ENCODE measurements around the gene MS4A10.

The MS4A10 gene

GRCh38 chr11:60797846-60798630 is 12.9 kb downstream of the MS4A10 start:
- no peak for DNase-seq (ENCODE audit: low read depth)
- TF ChIP-seq, protein P1, sequence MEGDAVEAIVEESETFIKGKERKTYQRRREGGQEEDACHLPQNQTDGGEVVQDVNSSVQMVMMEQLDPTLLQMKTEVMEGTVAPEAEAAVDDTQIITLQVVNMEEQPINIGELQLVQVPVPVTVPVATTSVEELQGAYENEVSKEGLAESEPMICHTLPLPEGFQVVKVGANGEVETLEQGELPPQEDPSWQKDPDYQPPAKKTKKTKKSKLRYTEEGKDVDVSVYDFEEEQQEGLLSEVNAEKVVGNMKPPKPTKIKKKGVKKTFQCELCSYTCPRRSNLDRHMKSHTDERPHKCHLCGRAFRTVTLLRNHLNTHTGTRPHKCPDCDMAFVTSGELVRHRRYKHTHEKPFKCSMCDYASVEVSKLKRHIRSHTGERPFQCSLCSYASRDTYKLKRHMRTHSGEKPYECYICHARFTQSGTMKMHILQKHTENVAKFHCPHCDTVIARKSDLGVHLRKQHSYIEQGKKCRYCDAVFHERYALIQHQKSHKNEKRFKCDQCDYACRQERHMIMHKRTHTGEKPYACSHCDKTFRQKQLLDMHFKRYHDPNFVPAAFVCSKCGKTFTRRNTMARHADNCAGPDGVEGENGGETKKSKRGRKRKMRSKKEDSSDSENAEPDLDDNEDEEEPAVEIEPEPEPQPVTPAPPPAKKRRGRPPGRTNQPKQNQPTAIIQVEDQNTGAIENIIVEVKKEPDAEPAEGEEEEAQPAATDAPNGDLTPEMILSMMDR (conservative IDR thresholded peaks at IDR 0.05; ENCODE audit: low read depth, low read length): no peak
- no peak overlapping the region for H3K4me3 ChIP-seq (ENCODE audit: low read depth, low read length)

DNA sequence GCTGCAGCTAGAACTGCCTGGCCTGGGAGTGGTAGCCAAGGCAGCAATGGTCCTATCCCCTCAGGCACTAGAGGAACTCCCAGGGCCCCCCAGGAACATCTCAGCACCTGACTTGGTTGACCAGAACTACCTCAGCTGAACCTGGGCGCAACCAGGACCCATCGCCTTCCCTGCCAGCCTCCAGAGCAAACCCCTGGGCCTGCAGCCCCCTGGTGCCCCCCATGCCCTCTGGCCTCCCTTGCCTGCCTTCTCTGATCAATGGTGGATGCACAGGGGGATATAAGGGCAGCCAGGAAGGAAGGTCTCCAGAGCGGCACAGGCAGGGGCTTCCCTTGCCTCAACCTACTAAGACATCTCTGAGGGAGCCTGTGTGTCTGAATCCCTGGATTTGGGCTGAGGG is 13.5 kb downstream of the MS4A10 start:
- DNase-seq (ENCODE audit: low read depth): no peak
- H3K4me3 ChIP-seq (ENCODE audit: low read depth, low read length): no peak overlapping the region
- TF ChIP-seq, protein P1 (conservative IDR thresholded peaks at IDR 0.05; ENCODE audit: low read depth, low read length): no peak

- no peak overlapping the region for H3K4me3 ChIP-seq (ENCODE audit: low read depth, low read length)
- TF ChIP-seq, protein P1 (conservative IDR thresholded peaks at IDR 0.05; ENCODE audit: low read depth, low read length): no peak
- DNase-seq (ENCODE audit: low read depth): no peak
Observed at GRCh38 chr11:60801194-60801593, 16.1 kb downstream of the MS4A10 start.

- no peak overlapping the region for H3K4me3 ChIP-seq (ENCODE audit: low read depth, low read length)
- DNase-seq (ENCODE audit: low read depth): no peak
- TF ChIP-seq, protein P1 (conservative IDR thresholded peaks at IDR 0.05; ENCODE audit: low read depth, low read length): no peak
Observed at GRCh38 chr11:60803273-60803936, 18.3 kb downstream of the MS4A10 start.

- DNase-seq (ENCODE audit: low read depth): no peak
- TF ChIP-seq, protein P1 (conservative IDR thresholded peaks at IDR 0.05; ENCODE audit: low read depth, low read length): no peak
- no peak overlapping the region for H3K4me3 ChIP-seq (ENCODE audit: low read depth, low read length)
Observed at GRCh38 chr11:60809249-60809648, 24.1 kb downstream of the MS4A10 start.

GRCh38 chr11:60809691-60810090 is 24.6 kb downstream of the MS4A10 start:
- H3K4me3 ChIP-seq (ENCODE audit: low read depth, low read length): no peak overlapping the region
- TF ChIP-seq, protein P1 (conservative IDR thresholded peaks at IDR 0.05; ENCODE audit: low read depth, low read length): no peak
- no peak for DNase-seq (ENCODE audit: low read depth)

Data from choroid plexus epithelial cell (primary cell).